ENCODE results near the gene UHRF2.

DNA sequence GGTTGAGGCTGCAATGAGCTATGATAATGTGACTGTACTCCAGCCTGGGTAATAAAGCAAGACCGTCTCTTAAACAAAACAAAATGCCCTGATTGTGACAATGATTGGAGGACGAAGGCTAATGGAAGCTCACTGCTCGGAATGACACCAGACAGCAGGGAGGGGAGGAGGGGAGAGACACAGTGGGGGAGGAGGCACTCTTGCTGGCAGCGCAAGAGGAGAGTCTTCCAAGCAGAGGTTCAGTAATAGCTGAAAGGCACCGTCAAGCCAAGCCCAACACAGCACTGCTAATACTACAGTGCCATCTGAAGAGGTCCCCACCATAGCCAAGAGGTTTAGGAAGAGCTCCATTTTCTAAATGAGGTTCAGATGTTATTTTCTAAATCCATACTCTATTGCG lies 130.2 kb downstream of the UHRF2 start:
- no peak for TF ChIP-seq CTCF (IDR thresholded peaks at IDR 0.05)
- no peak for TF ChIP-seq POLR2A (IDR thresholded peaks at IDR 0.05)
